PFSK-1 (cell line): ENCODE results near the gene MMP2.

ENCODE experiments used
- POLR2AphosphoS5 ChIP-seq: IDR thresholded peaks from 2 replicates; pipeline ENCODE4 v1.6.1; 2012; ENCODE audit warnings: low read depth, mild to moderate bottlenecking, control low read depth, low read length, moderate library complexity
- REST ChIP-seq, 2 experiments: IDR thresholded peaks; 2 replicates each; pipeline versions ENCODE4 v1.6.1 to v1.8.0; 2011 to 2012; ENCODE audit warnings: low read depth in 2 of 2, low read length in 2 of 2, control low read depth in 1 of 2, inconsistent platforms in 1 of 2, mild to moderate bottlenecking in 1 of 2, moderate library complexity in 1 of 2; ENCODE audit not compliant: insufficient read depth in 1 of 2
- SIN3A ChIP-seq: IDR thresholded peaks from 2 replicates; pipeline ENCODE4 v1.6.1; 2012; ENCODE audit warnings: mild to moderate bottlenecking, low read length, moderate library complexity, borderline replicate concordance; ENCODE audit not compliant: insufficient read depth
- TAF1 ChIP-seq: IDR thresholded peaks from 2 replicates; pipeline ENCODE4 v1.6.1; 2012; ENCODE audit warnings: low read length, control low read depth, borderline replicate concordance; ENCODE audit not compliant: insufficient read depth

- TF ChIP-seq REST (IDR thresholded peaks at IDR 0.05; ENCODE audit: insufficient read depth in 1 of 2, low read depth in 2 of 2, low read length in 2 of 2) (no peak), POLR2AphosphoS5 (no peak), SIN3A (no peak), TAF1 (no peak)
These were observed 11.3 kb downstream of the MMP2 start for GRCh38 chr16:55490301-55490700.
